Epithelial cell of esophagus (primary cell): ENCODE results near the gene SHISA8.
"Not testable (repeated sequence)": the region's sequence is repeated elsewhere in the genome, so short reads cannot be mapped to it uniquely, and the experiment has no call there.

Experiments used
- DNase-seq: peaks from one replicate; pipeline ENCODE4 v3.0.0; 2010; ENCODE audit warnings: low read depth
- H3K4me3 ChIP-seq: 2 replicates; pipeline ENCODE4 v1.5.1; 2011; ENCODE audit warnings: mild to moderate bottlenecking, low read length, control low read depth
- CTCF ChIP-seq: IDR thresholded peaks from 2 replicates; pipeline ENCODE4 v1.5.1; 2011; ENCODE audit warnings: low read depth, mild to moderate bottlenecking, low read length, control low read depth, inconsistent platforms; ENCODE audit not compliant: insufficient read depth; ENCODE audit errors: missing control alignments

SHISA8 gene

GRCh38 chr22:41949297-41949965 is 34.6 kb upstream of the SHISA8 start:
- no peak overlapping the region for H3K4me3 ChIP-seq
- DNase-seq, result no peak
- TF ChIP-seq CTCF, result no peak

GRCh38 chr22:41948928-41949296 is 34.0 kb upstream of the SHISA8 start:
- H3K4me3 ChIP-seq, DNase-seq: not testable (repeated sequence)

- no peak for DNase-seq
- no peak for TF ChIP-seq CTCF
- H3K4me3 ChIP-seq, result no peak overlapping the region
Measured at GRCh38 chr22:41948142-41948541, 33.3 kb upstream of the SHISA8 start.

GRCh38 chr22:41947424-41948080 is 32.7 kb upstream of the SHISA8 start:
- H3K4me3 ChIP-seq, result peak overlapping the region; percentile 81

GRCh38 chr22:41946629-41947423 is 32.0 kb upstream of the SHISA8 start, which contains the start of gene CENPM:
Gene CENPM, minus strand, starts transcription at chr22:41947152. Its CDS starts 76 bp downstream, at chr22:41947076.
- TF ChIP-seq CTCF, result no peak
- DNase-seq, result peak; percentile 96
- H3K4me3 ChIP-seq, result peak within 1 kb of the TSS; percentile 81

More at GRCh38 chr22:41947424-41948080, 32.7 kb upstream of the SHISA8 start:
- DNase-seq, result no peak
- TF ChIP-seq CTCF, result no peak

- DNase-seq, result peak; percentile 60
- H3K4me3 ChIP-seq, result no peak overlapping the region
- TF ChIP-seq CTCF, result no peak
Measured at GRCh38 chr22:41943661-41944209, 28.9 kb upstream of the SHISA8 start.
